NCI-H2081 treated with DMSO at 0.1 percent for 48 hours (cell line): Measurements from ENCODE around the gene FRMD7.
"Not testable (repeated sequence)": the region's sequence is repeated elsewhere in the genome, so short reads cannot be mapped to it uniquely, and the experiment has no call there.

Experiments used
- DNase-seq: peaks from one replicate; lab custom pipeline; 2025; lab: John Stamatoyannopoulos, UW

Gene FRMD7

GRCh38 chrX:132093239-132093860 is 34.5 kb downstream of the FRMD7 start:
- no peak for DNase-seq

- peak; percentile 38 for DNase-seq
Observed at GRCh38 chrX:132092439-132093065, 35.3 kb downstream of the FRMD7 start.

- DNase-seq = no peak
Observed at GRCh38 chrX:132090403-132091159, 37.2 kb downstream of the FRMD7 start.

- no peak for DNase-seq
Observed at GRCh38 chrX:132088864-132089263, 39.0 kb downstream of the FRMD7 start.

GRCh38 chrX:132086672-132087071 is 41.1 kb downstream of the FRMD7 start:
- no peak for DNase-seq

GRCh38 chrX:132085786-132086185 is 42.0 kb downstream of the FRMD7 start:
- DNase-seq = no peak

- no peak for DNase-seq
Observed at GRCh38 chrX:132077912-132078311, 49.9 kb downstream of the FRMD7 start.

GRCh38 chrX:132077414-132077813 is 50.4 kb downstream of the FRMD7 start:
- DNase-seq = no peak

GRCh38 chrX:132071254-132071653 is 56.6 kb downstream of the FRMD7 start:
- no peak for DNase-seq

- no peak for DNase-seq
Observed at GRCh38 chrX:132068405-132068804, 59.4 kb downstream of the FRMD7 start.

- no peak for DNase-seq
Observed at GRCh38 chrX:132063862-132064261, 64.0 kb downstream of the FRMD7 start.

- DNase-seq = no peak
Observed at GRCh38 chrX:132063334-132063733, 64.5 kb downstream of the FRMD7 start.

- no peak for DNase-seq
Observed at GRCh38 chrX:132059973-132060540, 67.8 kb downstream of the FRMD7 start.

- DNase-seq = no peak
Observed at GRCh38 chrX:132058975-132059374, 68.8 kb downstream of the FRMD7 start.

- DNase-seq = no peak
Observed at GRCh38 chrX:132058050-132058449, 69.8 kb downstream of the FRMD7 start.

GRCh38 chrX:132051778-132052177 is 76.0 kb downstream of the FRMD7 start:
- DNase-seq = not testable (repeated sequence)

- no peak for DNase-seq
Observed at GRCh38 chrX:132046533-132046932, 81.3 kb downstream of the FRMD7 start.

GRCh38 chrX:132045456-132045855 is 82.4 kb downstream of the FRMD7 start:
- DNase-seq = no peak

- no peak for DNase-seq
Observed at GRCh38 chrX:132044953-132045352, 82.9 kb downstream of the FRMD7 start.

- no peak for DNase-seq
Observed at GRCh38 chrX:132043977-132044376, 83.8 kb downstream of the FRMD7 start.

GRCh38 chrX:132041015-132041414 is 86.8 kb downstream of the FRMD7 start:
- no peak for DNase-seq

GRCh38 chrX:132040066-132040465 is 87.8 kb downstream of the FRMD7 start:
- no peak for DNase-seq

GRCh38 chrX:132037479-132037993 is 90.3 kb downstream of the FRMD7 start:
- DNase-seq = no peak
